Mesendoderm (in vitro differentiated cells): ENCODE measurements around the gene DSCAML1.

Experiments
- DNase-seq: peaks from one replicate; pipeline ENCODE4 v3.0.0; 2013
- H2AK5ac ChIP-seq: 2 replicates; pipeline ENCODE4 v1.6.1; 2013; ENCODE audit warnings: low read length, inconsistent platforms
- H2BK120ac ChIP-seq: 2 replicates; pipeline ENCODE4 v1.6.1; 2013; ENCODE audit warnings: low read depth, mild to moderate bottlenecking, low read length, moderate library complexity, mixed read lengths
- H2BK15ac ChIP-seq: replicated peaks from 2 replicates; pipeline ENCODE4 v1.6.1; 2013; ENCODE audit warnings: low read depth, mild to moderate bottlenecking, moderate library complexity
- H2BK5ac ChIP-seq: 2 replicates; pipeline ENCODE4 v1.6.1; 2013; ENCODE audit warnings: low read length, inconsistent platforms
- H3K18ac ChIP-seq: 2 replicates; pipeline ENCODE4 v1.6.1; 2013; ENCODE audit warnings: mild to moderate bottlenecking, low read length, mixed read lengths
- H3K23ac ChIP-seq: one replicate; pipeline ENCODE4 v1.6.1; 2013; ENCODE audit warnings: low read length
- H3K27ac ChIP-seq: 2 replicates; pipeline ENCODE4 v1.5.1; 2013; ENCODE audit warnings: low read depth, mild to moderate bottlenecking, inconsistent platforms, low read length, moderate library complexity
- H3K27me3 ChIP-seq: 2 replicates; pipeline ENCODE4 v1.6.1; 2013; ENCODE audit warnings: low read length, control low read depth, mild to moderate bottlenecking, inconsistent platforms; ENCODE audit not compliant: insufficient read depth, poor library complexity
- H3K36me3 ChIP-seq: 2 replicates; pipeline ENCODE4 v1.6.1; 2013; ENCODE audit warnings: low read length, inconsistent platforms; ENCODE audit not compliant: control insufficient read depth, insufficient read depth
- H3K4ac ChIP-seq: one replicate; pipeline ENCODE4 v1.6.1; 2013; ENCODE audit warnings: low read depth, mild to moderate bottlenecking, low read length, moderate library complexity
- H3K4me1 ChIP-seq: 2 replicates; pipeline ENCODE4 v1.6.1; 2013; ENCODE audit warnings: low read depth, low read length, inconsistent platforms; ENCODE audit not compliant: control insufficient read depth
- H3K4me2 ChIP-seq: 2 replicates; pipeline ENCODE4 v1.6.1; 2013; ENCODE audit warnings: low read length
- H3K4me3 ChIP-seq: 2 replicates; pipeline ENCODE4 v1.5.1; 2013; ENCODE audit warnings: mild to moderate bottlenecking, low read length
- H3K56ac ChIP-seq: one replicate; pipeline ENCODE4 v1.6.1; 2013; ENCODE audit warnings: low read length
- H3K79me1 ChIP-seq: 2 replicates; pipeline ENCODE4 v1.6.1; 2013; ENCODE audit warnings: low read length, inconsistent platforms
- H3K79me2 ChIP-seq: 2 replicates; pipeline ENCODE4 v1.6.1; 2013; ENCODE audit warnings: mild to moderate bottlenecking, low read length; ENCODE audit not compliant: control insufficient read depth, insufficient read depth
- H3K9ac ChIP-seq: 2 replicates; pipeline ENCODE4 v1.6.1; 2013; ENCODE audit warnings: low read length, inconsistent platforms
- H4K5ac ChIP-seq: one replicate; pipeline ENCODE4 v1.6.1; 2013; ENCODE audit warnings: low read length
- H4K8ac ChIP-seq: one replicate; pipeline ENCODE4 v1.6.1; 2013; ENCODE audit warnings: low read depth, mild to moderate bottlenecking, control low read depth, low read length, moderate library complexity
- WGBS: extraction: QIAGEN DNeasy Blood & Tissue Kit; methylation state at CpG from one replicate; pipeline ENCODE4 v1.1.7; 2013; ENCODE audit warnings: low lambda C conversion rate, missing lambda C conversion rate; ENCODE audit not compliant: insufficient coverage; ENCODE audit errors: extremely low coverage; 5-methylcytosine and 5-hydroxymethylcytosine counted together

DSCAML1 gene

DNA sequence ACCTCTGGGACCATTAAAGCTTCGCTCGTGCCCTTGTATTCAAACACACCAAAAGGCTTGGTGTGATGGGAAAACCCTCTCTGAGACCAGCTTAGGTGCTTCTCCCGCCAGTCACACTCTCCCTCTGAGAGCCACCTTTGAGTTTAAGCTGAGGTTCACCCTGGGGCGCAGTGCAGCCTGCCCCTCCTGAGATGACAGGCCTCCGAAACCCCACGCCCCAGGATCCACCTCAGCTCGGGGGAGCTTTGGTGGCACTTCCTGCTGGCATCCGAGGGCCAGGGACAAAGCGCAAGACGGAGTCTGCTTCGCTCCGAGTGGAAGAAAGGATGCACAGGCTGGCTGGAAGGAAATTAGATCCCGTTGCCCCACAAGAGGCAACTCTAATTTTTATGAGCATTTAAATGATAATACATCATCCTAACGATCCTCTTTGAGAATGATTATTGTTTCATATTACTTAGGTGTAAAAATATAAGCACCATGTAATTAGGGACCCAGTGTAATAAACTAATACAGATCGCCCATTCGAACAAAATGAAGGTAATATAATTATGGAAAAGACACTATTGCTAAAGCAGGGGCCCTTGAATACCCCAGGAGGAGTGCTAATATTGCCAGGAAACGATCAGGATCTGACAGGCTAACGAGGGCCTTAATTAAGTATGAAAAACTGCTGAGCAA, 334.7 kb downstream of the DSCAML1 start:
- H3K27me3 ChIP-seq = no peaks in the 10 kb centered on the region
- H3K4me2 ChIP-seq = no peak overlapping the region
- no peak overlapping the region for H3K4me3 ChIP-seq
- no peak for DNase-seq
- no peak overlapping the region for H4K8ac ChIP-seq
- H3K56ac ChIP-seq = no peak overlapping the region
- no peaks in the 10 kb centered on the region for H3K79me2 ChIP-seq
- H2AK5ac ChIP-seq = no peak overlapping the region
- no peaks in the 10 kb centered on the region for H3K4me1 ChIP-seq
- H3K23ac ChIP-seq = no peak overlapping the region
- no peak overlapping the region for H4K5ac ChIP-seq
- no peaks in the 10 kb centered on the region for H3K36me3 ChIP-seq
- H3K18ac ChIP-seq = no peak overlapping the region
- H3K4ac ChIP-seq = no peak overlapping the region
- H2BK5ac ChIP-seq = no peak overlapping the region
- no peak overlapping the region for H3K9ac ChIP-seq
- no peak overlapping the region for H2BK15ac ChIP-seq
- H2BK120ac ChIP-seq = no peak overlapping the region
- WGBS = no CpG with 5 or more reads among the region's 18 CpGs
- H3K27ac ChIP-seq = no peak overlapping the region
- H3K79me1 ChIP-seq = no peaks in the 10 kb centered on the region

- no peak overlapping the region for H3K27ac ChIP-seq
- no peak overlapping the region for H3K18ac ChIP-seq
- no peaks in the 10 kb centered on the region for H3K36me3 ChIP-seq
- H3K4ac ChIP-seq = no peak overlapping the region
- no peak overlapping the region for H3K56ac ChIP-seq
- no peak overlapping the region for H3K4me2 ChIP-seq
- H3K79me1 ChIP-seq = no peaks in the 10 kb centered on the region
- H3K23ac ChIP-seq = no peak overlapping the region
- no CpG with 5 or more reads among the region's 16 CpGs for WGBS
- DNase-seq = no peak
- H3K4me1 ChIP-seq = no peaks in the 10 kb centered on the region
- H4K5ac ChIP-seq = no peak overlapping the region
- no peaks in the 10 kb centered on the region for H3K27me3 ChIP-seq
- no peak overlapping the region for H2AK5ac ChIP-seq
- H2BK5ac ChIP-seq = no peak overlapping the region
- H2BK15ac ChIP-seq = no peak overlapping the region
- no peak overlapping the region for H3K9ac ChIP-seq
- H3K79me2 ChIP-seq = no peaks in the 10 kb centered on the region
- no peak overlapping the region for H4K8ac ChIP-seq
- H3K4me3 ChIP-seq = no peak overlapping the region
- H2BK120ac ChIP-seq = no peak overlapping the region
These were observed 335.4 kb downstream of the DSCAML1 start for GRCh38 chr11:117461396-117462182.

- H3K23ac ChIP-seq = no peak overlapping the region
- H4K5ac ChIP-seq = no peak overlapping the region
- no peak overlapping the region for H2BK15ac ChIP-seq
- no peak overlapping the region for H2AK5ac ChIP-seq
- no peak overlapping the region for H3K27ac ChIP-seq
- H2BK5ac ChIP-seq = no peak overlapping the region
- H3K79me1 ChIP-seq = no peaks in the 10 kb centered on the region
- H3K27me3 ChIP-seq = no peaks in the 10 kb centered on the region
- no peak overlapping the region for H3K56ac ChIP-seq
- H3K4me1 ChIP-seq = no peaks in the 10 kb centered on the region
- H4K8ac ChIP-seq = no peak overlapping the region
- H3K18ac ChIP-seq = no peak overlapping the region
- no peak overlapping the region for H3K4me2 ChIP-seq
- no CpG with 5 or more reads among the region's 5 CpGs for WGBS
- no peaks in the 10 kb centered on the region for H3K36me3 ChIP-seq
- DNase-seq = no peak
- no peak overlapping the region for H2BK120ac ChIP-seq
- no peak overlapping the region for H3K9ac ChIP-seq
- no peak overlapping the region for H3K4me3 ChIP-seq
- no peaks in the 10 kb centered on the region for H3K79me2 ChIP-seq
- H3K4ac ChIP-seq = no peak overlapping the region
These were observed 337.1 kb downstream of the DSCAML1 start for GRCh38 chr11:117459979-117460300.

DNA sequence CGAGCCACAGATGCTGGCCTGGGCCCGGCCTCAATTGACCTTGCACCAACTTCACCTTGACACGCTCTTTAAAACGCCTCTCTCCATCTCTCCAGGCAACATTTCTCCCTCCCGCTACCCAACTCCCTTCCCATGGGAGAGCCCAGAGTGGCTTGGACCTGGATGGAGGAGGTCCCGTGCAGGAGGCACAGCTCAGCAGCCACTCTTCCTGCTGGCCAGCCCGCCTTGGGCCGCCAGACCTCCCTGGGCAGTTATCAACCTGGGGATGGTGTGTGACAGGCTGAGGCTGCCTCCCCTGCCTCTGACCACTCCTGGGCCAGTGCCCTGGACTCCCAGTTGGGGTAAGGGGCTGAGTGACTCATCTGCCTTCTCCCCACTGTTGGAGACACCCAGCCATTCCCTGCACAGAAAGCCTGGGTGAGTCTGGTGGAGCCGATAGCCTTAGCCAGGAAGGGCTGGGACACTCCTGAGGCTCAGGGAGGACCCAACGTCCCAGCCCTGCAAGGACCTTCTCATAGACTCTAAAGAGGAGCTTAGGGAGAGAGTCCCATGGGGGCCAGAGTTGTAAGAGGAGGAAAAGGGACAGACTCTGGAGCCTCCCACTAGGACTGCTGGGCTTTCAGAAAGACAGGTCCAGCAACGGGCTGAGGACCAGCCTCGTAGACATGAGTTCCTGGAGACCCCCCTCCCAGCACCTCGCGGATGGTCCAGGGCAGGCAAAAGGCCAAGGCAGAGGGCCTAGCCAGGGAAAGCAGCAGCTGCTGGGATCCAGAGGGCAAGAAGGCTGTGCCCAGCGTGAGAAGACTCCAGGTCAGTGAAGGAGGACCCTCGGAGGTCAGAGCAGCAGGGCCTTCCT, 337.7 kb downstream of the DSCAML1 start:
- Histone ChIP-seq H3K18ac (no peak overlapping the region), H2BK15ac (no peak overlapping the region), H3K27ac (no peak overlapping the region), H3K56ac (no peak overlapping the region), H3K9ac (no peak overlapping the region), H3K4me2 (no peak overlapping the region), H4K5ac (no peak overlapping the region), H2BK120ac (no peak overlapping the region), H3K4me1 (no peaks in the 10 kb centered on the region), H3K4ac (no peak overlapping the region), H3K23ac (no peak overlapping the region), H4K8ac (no peak overlapping the region), H2AK5ac (no peak overlapping the region), H3K79me1 (no peaks in the 10 kb centered on the region), H3K36me3 (no peaks in the 10 kb centered on the region), H3K27me3 (no peaks in the 10 kb centered on the region), H2BK5ac (no peak overlapping the region), H3K79me2 (no peaks in the 10 kb centered on the region), H3K4me3 (no peak overlapping the region)
- DNase-seq = no peak
- WGBS = no CpG with 5 or more reads among the region's 16 CpGs

DNA sequence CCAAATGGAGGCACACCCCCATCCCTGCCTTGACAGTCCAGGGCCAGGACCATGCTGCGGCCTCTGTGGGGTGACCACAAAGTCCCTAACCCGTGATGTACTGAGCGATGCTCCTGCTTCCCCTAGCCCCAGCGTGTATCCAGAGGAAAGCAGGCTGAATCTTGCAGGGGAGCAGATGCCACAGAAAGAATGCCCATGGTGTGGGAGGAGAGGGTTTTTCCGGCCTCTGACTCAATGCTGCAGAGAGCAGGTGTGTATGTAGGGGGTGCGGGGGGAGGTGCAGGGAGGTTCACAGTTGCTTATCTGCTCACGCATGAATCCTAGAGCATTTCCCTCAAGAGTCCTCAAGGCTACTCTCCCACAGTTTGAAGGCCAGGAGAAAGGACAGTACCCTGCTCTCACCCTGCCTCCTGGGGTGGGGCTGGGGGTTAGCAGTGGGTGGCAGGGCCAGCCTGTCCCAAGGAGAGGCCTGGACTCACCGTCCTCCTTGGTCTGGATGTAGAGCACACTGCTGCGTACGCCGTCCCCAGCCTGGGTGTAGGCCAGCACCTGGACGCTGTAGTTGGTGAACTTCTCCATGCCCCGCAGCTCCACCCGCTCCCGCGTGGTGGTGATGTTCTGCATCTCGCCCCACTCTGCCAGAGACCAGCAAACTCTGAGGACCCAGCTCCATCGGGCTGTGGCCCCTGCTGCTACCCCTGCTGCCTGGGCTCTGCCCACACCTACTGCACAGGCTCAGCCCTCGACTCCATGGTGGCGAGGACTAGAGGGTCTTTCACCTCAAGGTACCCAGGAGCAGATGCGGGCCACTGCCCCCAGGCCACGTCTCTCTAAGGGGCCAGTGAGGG, 338.5 kb downstream of the DSCAML1 start:
- Histone ChIP-seq H3K4ac (no peak overlapping the region), H3K27me3 (no peaks in the 10 kb centered on the region), H2AK5ac (no peak overlapping the region), H3K56ac (no peak overlapping the region), H3K36me3 (no peaks in the 10 kb centered on the region), H3K4me2 (no peak overlapping the region), H4K5ac (no peak overlapping the region), H2BK15ac (no peak overlapping the region), H2BK120ac (no peak overlapping the region), H3K79me2 (no peaks in the 10 kb centered on the region), H3K18ac (no peak overlapping the region), H3K4me1 (no peaks in the 10 kb centered on the region), H3K23ac (peak overlapping the region; percentile 24), H3K4me3 (no peak overlapping the region), H2BK5ac (no peak overlapping the region), H4K8ac (no peak overlapping the region), H3K9ac (no peak overlapping the region), H3K27ac (no peak overlapping the region), H3K79me1 (no peaks in the 10 kb centered on the region)
- DNase-seq = no peak
- no CpG with 5 or more reads among the region's 22 CpGs for WGBS
